ENCODE data around the gene CLASP1. TPM values are rescaled to one million over a fixed set of nuclear protein-coding genes. Genes with fewer than 3 reads are reported as not detected.
A peak's percentile ranks its signal among the peaks of the same experiment; 100 is the strongest.

CLASP1 gene
- total RNA-seq, 1 experiment from 2014 or later: 28.2 TPM

GRCh38 chr2:121504316-121504715 lies 144.9 kb downstream of the CLASP1 start:
- Histone ChIP-seq H3K27ac (peak overlapping the region; percentile 81), H3K4me1 (replicated peaks) (peaks cover 50% of the 10 kb centered on the region), H3K27me3 (replicated peaks) (no peaks in the 10 kb centered on the region), H3K9me3 (replicated peaks) (no peaks in the 10 kb centered on the region), H3K36me3 (peaks cover 11% of the 10 kb centered on the region; the same call in 1 of the 2 replicates), H3K4me3 (no peak overlapping the region)
- no peak for DNase-seq (ENCODE audit: low read depth in 1 of 2, low spot score in 2 of 2)

DNA sequence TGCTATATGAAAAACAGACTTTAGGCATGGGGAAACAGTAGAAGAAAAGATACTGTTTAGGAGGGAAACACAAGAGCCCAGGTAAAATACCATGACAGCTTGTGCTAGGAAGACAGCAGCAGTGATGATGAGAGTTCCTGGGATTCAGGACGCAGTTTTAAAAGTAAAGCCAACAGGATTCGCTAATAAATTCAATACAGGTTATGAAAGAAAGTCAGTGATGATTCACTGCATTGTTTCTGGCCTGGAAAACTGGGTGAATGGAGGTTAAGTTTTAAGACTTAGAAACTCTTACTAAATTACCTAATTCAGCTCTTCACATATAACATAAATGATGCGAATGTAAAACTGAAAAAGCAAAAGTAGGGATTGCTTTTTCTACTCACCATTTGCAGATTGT lies 146.5 kb downstream of the CLASP1 start:
- no peaks in the 10 kb centered on the region for H3K9me3 ChIP-seq (replicated peaks)
- H3K27me3 ChIP-seq (replicated peaks): no peaks in the 10 kb centered on the region
- peaks cover 18% of the 10 kb centered on the region; the same call in 1 of the 2 replicates for H3K36me3 ChIP-seq
- H3K4me1 ChIP-seq (replicated peaks): peaks cover 50% of the 10 kb centered on the region
- H3K4me3 ChIP-seq: no peak overlapping the region
- no peak for DNase-seq (ENCODE audit: low read depth in 1 of 2, low spot score in 2 of 2)
- H3K27ac ChIP-seq: peak overlapping the region; percentile 87

- Histone ChIP-seq H3K36me3 (peaks cover 18% of the 10 kb centered on the region; the same call in 1 of the 2 replicates), H3K27me3 (replicated peaks) (no peaks in the 10 kb centered on the region), H3K4me3 (no peak overlapping the region), H3K9me3 (replicated peaks) (no peaks in the 10 kb centered on the region), H3K27ac (peak overlapping the region; percentile 87), H3K4me1 (replicated peaks) (peaks cover 50% of the 10 kb centered on the region)
- peak; percentile 74 to 90 for DNase-seq (ENCODE audit: low read depth in 1 of 2, low spot score in 2 of 2)
Observed at GRCh38 chr2:121502246-121502645, 147.0 kb downstream of the CLASP1 start.

- Histone ChIP-seq H3K4me1 (replicated peaks) (peaks cover 47% of the 10 kb centered on the region), H3K36me3 (peaks cover 18% of the 10 kb centered on the region), H3K27ac (peak overlapping the region; percentile 87), H3K27me3 (replicated peaks) (no peaks in the 10 kb centered on the region), H3K4me3 (no peak overlapping the region), H3K9me3 (replicated peaks) (no peaks in the 10 kb centered on the region)
- no peak for DNase-seq (ENCODE audit: low read depth in 1 of 2, low spot score in 2 of 2)
Observed at GRCh38 chr2:121501554-121501953, 147.7 kb downstream of the CLASP1 start.

DNA sequence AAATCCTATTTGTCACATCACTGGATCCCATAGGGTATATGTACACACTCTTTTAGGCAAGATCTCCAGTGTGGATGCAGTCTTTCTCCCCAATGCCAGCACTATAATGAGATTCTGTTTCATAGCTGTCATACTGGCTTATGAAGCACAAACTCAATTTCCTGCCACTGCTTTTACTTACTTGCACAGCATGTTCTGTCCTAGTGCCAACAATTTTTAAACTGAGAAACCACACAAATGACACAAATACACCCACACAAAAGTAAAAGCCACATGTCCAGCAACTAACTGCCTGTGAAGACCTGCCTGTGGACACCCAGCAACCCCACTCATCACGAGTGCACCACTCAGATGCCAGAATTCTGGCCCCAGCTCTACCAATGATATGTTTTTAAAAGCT lies 148.2 kb downstream of the CLASP1 start:
- Histone ChIP-seq H3K27me3 (replicated peaks) (no peaks in the 10 kb centered on the region), H3K4me3 (no peak overlapping the region), H3K4me1 (replicated peaks) (peaks cover 45% of the 10 kb centered on the region), H3K36me3 (peaks cover 24% of the 10 kb centered on the region), H3K27ac (peak overlapping the region; percentile 87), H3K9me3 (replicated peaks) (no peaks in the 10 kb centered on the region)
- peak in 1 of 2 experiments; percentile 35 for DNase-seq (ENCODE audit: low read depth in 1 of 2, low spot score in 2 of 2)

GRCh38 chr2:121498731-121499130 lies 150.5 kb downstream of the CLASP1 start:
- H3K9me3 ChIP-seq (replicated peaks): no peaks in the 10 kb centered on the region
- no peaks in the 10 kb centered on the region for H3K27me3 ChIP-seq (replicated peaks)
- peaks cover 30% of the 10 kb centered on the region for H3K4me1 ChIP-seq (replicated peaks)
- H3K27ac ChIP-seq: no peak overlapping the region
- no peak overlapping the region for H3K4me3 ChIP-seq
- H3K36me3 ChIP-seq: peaks cover 23% of the 10 kb centered on the region
- DNase-seq (ENCODE audit: low read depth in 1 of 2, low spot score in 2 of 2): no peak

DNA sequence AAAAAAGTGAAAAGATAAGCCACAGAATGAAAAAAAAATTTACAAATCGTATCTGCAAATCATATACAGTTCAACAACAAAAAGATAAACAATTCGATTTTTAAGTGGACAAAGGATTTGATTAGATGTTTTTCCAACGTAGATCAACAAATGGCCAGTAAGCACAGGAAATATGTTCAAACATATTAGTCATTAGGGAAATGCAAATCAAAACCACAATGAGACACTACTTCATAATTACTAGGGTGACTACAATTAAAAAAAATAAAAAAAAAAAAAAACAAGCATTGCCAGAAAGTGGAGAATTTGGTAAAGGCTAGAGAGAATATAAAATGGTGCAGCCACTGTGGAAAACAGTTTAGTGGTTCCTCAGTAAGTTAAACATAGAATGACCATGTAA lies 156.9 kb downstream of the CLASP1 start:
- Histone ChIP-seq H3K27me3 (replicated peaks) (no peaks in the 10 kb centered on the region), H3K4me1 (replicated peaks) (peaks cover 15% of the 10 kb centered on the region), H3K4me3 (no peak overlapping the region), H3K9me3 (replicated peaks) (no peaks in the 10 kb centered on the region), H3K36me3 (peaks cover 14% of the 10 kb centered on the region), H3K27ac (no peak overlapping the region)
- no peak for DNase-seq (ENCODE audit: low read depth in 1 of 2, low spot score in 2 of 2)

DNA sequence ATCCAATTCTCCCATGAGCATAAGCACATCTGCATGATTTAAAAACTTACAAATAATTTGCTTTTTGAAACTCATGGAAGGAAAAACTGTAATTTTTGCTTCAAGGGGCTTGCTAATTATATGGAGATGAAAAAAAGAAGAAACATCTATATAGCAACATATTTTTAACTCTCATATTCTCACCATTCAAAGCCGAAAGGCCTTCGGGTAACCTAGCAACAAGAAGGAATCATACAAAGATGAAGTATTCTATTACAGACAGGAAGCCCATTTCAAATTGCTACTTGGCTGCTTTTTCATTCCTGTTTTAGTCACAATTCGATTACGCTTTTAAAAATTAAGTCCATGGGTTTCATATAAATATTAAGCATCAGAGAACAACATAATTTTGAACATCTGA lies 157.7 kb downstream of the CLASP1 start:
- H3K4me3 ChIP-seq: no peak overlapping the region
- no peak for DNase-seq (ENCODE audit: low read depth in 1 of 2, low spot score in 2 of 2)
- no peaks in the 10 kb centered on the region for H3K27me3 ChIP-seq (replicated peaks)
- peaks cover 10% of the 10 kb centered on the region for H3K36me3 ChIP-seq
- no peaks in the 10 kb centered on the region for H3K9me3 ChIP-seq (replicated peaks)
- peaks cover 17% of the 10 kb centered on the region for H3K4me1 ChIP-seq (replicated peaks)
- H3K27ac ChIP-seq: no peak overlapping the region

DNA sequence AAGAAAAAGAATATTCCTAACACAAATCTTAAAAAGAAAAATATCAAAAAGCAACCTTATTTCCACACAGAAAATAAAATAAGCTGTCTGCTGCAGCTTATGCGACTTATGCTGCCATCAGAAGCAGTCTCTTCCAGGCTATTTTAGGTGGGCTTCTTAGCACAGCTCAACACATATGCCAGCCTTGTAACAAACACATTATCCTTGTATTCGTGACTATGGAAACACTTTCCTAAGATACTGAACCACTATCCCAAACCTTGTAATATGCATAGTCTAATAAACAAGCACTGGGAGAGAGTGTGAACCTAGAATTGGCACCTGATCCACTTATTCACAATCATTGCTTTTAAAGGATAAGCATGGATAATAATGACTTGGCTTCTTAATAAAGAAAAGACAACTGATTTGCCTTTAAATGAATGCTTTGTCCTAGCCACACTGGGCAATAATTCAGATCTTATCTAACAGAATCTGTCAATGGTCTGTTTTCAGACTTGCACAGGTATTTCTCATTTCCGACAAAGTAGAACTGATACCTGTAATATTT lies 158.6 kb downstream of the CLASP1 start:
- Histone ChIP-seq H3K4me3 (no peak overlapping the region), H3K9me3 (replicated peaks) (no peaks in the 10 kb centered on the region), H3K27me3 (replicated peaks) (no peaks in the 10 kb centered on the region), H3K27ac (no peak overlapping the region), H3K36me3 (peaks cover 3% of the 10 kb centered on the region), H3K4me1 (replicated peaks) (peaks cover 25% of the 10 kb centered on the region)
- DNase-seq (ENCODE audit: low read depth in 1 of 2, low spot score in 2 of 2): no peak

DNA sequence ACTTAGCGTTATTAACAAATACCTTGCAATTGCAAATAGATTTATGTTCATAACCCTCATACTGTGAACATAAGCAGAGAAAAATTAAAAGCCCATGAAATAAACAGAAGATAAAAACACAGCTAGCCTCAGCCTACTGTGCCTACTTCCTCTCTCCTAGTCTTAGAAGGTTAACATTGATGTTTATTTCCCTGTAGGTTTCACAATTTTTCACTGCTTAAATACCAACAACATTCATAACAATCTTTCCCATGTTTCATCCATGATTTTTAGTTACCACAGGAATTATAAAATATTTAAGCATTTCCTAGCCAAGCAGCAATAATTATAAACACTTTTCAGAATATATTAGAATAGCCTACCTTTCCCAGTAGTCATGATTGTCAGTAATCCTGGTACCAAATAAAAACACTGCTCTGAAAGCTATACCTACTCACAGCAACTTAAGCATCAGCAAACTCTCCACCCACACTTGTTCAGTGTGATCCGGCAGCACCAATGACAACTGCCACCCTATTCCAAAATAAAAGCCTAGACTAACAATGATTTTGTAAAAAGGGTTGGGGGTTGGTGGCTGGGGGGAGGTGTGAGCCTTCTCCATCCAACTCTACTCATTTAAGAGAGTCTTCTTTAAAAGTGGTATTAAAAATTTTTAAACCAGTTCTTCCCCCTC lies 159.2 kb downstream of the CLASP1 start:
- Histone ChIP-seq H3K36me3 (peaks cover 3% of the 10 kb centered on the region), H3K4me3 (no peak overlapping the region), H3K9me3 (replicated peaks) (no peaks in the 10 kb centered on the region), H3K27ac (no peak overlapping the region), H3K4me1 (replicated peaks) (peaks cover 32% of the 10 kb centered on the region), H3K27me3 (replicated peaks) (no peaks in the 10 kb centered on the region)
- DNase-seq (ENCODE audit: low read depth in 1 of 2, low spot score in 2 of 2): no peak

- Histone ChIP-seq H3K4me3 (no peak overlapping the region), H3K36me3 (peaks cover 3% of the 10 kb centered on the region), H3K4me1 (replicated peaks) (peaks cover 39% of the 10 kb centered on the region), H3K9me3 (replicated peaks) (no peaks in the 10 kb centered on the region), H3K27ac (no peak overlapping the region), H3K27me3 (replicated peaks) (no peaks in the 10 kb centered on the region)
- no peak for DNase-seq (ENCODE audit: low read depth in 1 of 2, low spot score in 2 of 2)
Observed at GRCh38 chr2:121489284-121489683, 160.0 kb downstream of the CLASP1 start.

GRCh38 chr2:121486191-121486790 lies 163.0 kb downstream of the CLASP1 start:
- no peak for DNase-seq (ENCODE audit: low read depth in 1 of 2, low spot score in 2 of 2)
- Histone ChIP-seq H3K4me3 (no peak overlapping the region), H3K36me3 (peaks cover 11% of the 10 kb centered on the region), H3K27me3 (replicated peaks) (no peaks in the 10 kb centered on the region), H3K27ac (no peak overlapping the region), H3K9me3 (replicated peaks) (no peaks in the 10 kb centered on the region), H3K4me1 (replicated peaks) (peaks cover 65% of the 10 kb centered on the region)

DNA sequence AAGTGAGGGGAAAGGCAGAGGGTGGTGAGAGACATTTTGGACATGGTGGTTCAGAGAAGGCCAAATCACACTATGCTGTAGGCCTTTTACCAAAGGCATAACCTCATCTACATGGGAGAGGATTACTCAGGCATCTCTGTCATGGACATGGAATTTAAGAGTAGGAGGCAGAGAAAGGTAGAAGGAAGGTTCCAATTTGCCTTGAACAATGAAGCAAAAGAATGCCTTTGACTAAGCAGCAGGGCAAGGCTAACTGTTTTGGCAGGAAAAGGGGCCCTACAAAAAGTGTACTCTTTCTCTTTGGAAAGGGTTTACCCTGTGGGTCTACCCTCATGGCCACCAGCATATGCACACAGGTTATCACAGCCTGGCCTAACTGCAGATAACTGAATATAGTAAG lies 164.2 kb downstream of the CLASP1 start:
- Histone ChIP-seq H3K9me3 (replicated peaks) (no peaks in the 10 kb centered on the region), H3K4me3 (no peak overlapping the region), H3K27me3 (replicated peaks) (no peaks in the 10 kb centered on the region), H3K4me1 (replicated peaks) (peaks cover 77% of the 10 kb centered on the region), H3K27ac (peak overlapping the region; percentile 84), H3K36me3 (peaks cover 11% of the 10 kb centered on the region)
- peak in 1 of 2 experiments; percentile 75 for DNase-seq (ENCODE audit: low read depth in 1 of 2, low spot score in 2 of 2)

DNA sequence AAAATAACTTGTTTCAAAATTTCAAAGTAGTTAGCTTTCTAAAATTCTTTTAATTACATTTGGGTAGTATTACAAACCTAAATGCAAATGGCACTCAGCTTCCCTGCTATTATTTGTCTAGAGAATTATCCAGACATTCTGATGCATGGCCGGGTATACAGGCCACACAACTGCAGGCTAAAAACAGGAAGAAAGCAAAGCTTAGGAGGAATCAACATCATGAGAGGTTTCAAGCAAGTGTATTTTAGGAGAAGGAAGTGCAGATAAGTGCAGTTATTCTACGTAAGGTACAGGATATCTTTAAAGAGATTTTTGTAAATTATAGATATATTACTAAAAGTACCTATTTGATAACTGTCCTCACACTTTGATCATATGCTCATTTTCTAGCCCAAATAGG lies 165.4 kb downstream of the CLASP1 start:
- Histone ChIP-seq H3K27ac (peak overlapping the region; percentile 84; the same call in 1 of the 2 replicates), H3K36me3 (peaks cover 11% of the 10 kb centered on the region), H3K9me3 (replicated peaks) (no peaks in the 10 kb centered on the region), H3K4me3 (no peak overlapping the region), H3K4me1 (replicated peaks) (peaks cover 77% of the 10 kb centered on the region), H3K27me3 (replicated peaks) (no peaks in the 10 kb centered on the region)
- DNase-seq (ENCODE audit: low read depth in 1 of 2, low spot score in 2 of 2): no peak

Measured in SJSA1 (cell line).